Spleen (tissue), 11 donors: Measurements from ENCODE around the gene ZNF414. TPM values are rescaled to one million over a fixed set of nuclear protein-coding genes. Genes with fewer than 3 reads are reported as not detected.

Source experiments
- DNase-seq: peaks from one replicate; pipeline ENCODE4 v3.0.0-alpha.2; 2020
- H3K27ac ChIP-seq, 8 donors: fragments of 200-600 bp; sonication (generic) in 7 of 8; 1 replicate in 4 of 8; 2 replicates in 4 of 8; pipeline versions ENCODE4 v1.5.0 to v1.8.0; 2016 to 2021; ENCODE audit warnings: inconsistent platforms in 4 of 8, mild to moderate bottlenecking in 4 of 8, moderate library complexity in 1 of 8
- H3K27me3 ChIP-seq, 7 donors: fragments of 200-600 bp; sonication (generic) in 6 of 7; replicated peaks in 1 of 7; 1 replicate in 4 of 7; 2 replicates in 3 of 7; pipeline versions ENCODE4 v1.5.0 to v1.8.0; 2016 to 2021; ENCODE audit warnings: inconsistent platforms in 3 of 7, mild to moderate bottlenecking in 1 of 7
- H3K36me3 ChIP-seq, 6 donors: fragments of 200-600 bp; sonication (generic) in 5 of 6; 1 replicate in 4 of 6; 2 replicates in 2 of 6; pipeline versions ENCODE4 v1.5.0 to v1.8.0; 2016 to 2021; ENCODE audit warnings: inconsistent platforms in 2 of 6
- H3K4me1 ChIP-seq, 6 donors: fragments of 200-600 bp; sonication (generic) in 5 of 6; 1 replicate in 3 of 6; 2 replicates in 3 of 6; pipeline versions ENCODE4 v1.5.0 to v1.8.0; 2016 to 2021; ENCODE audit warnings: inconsistent platforms in 3 of 6
- H3K4me3 ChIP-seq, 8 donors: fragments of 200-600 bp; sonication (generic) in 7 of 8; 1 replicate in 4 of 8; 2 replicates in 4 of 8; pipeline versions ENCODE4 v1.5.0 to v1.8.0; 2016 to 2021; ENCODE audit warnings: inconsistent platforms in 4 of 8, mild to moderate bottlenecking in 4 of 8, moderate library complexity in 2 of 8
- H3K9me3 ChIP-seq, 8 donors: fragments of 200-600 bp; sonication (generic) in 7 of 8; 1 replicate in 4 of 8; 2 replicates in 4 of 8; pipeline versions ENCODE4 v1.5.0 to v1.8.0; 2016 to 2021; ENCODE audit warnings: inconsistent platforms in 4 of 8
- CTCF ChIP-seq, 11 experiments: fragments of 200-600 bp in 7 of 11; fragments of 450-650 bp in 4 of 11; sonication (generic) in 4 of 11; IDR thresholded peaks in 8 of 11; conservative IDR thresholded peaks in 3 of 11; 1 replicate in 7 of 11; 2 replicates in 4 of 11; pipeline versions ENCODE4 v1.4.0 to v1.8.0; 2016 to 2021; ENCODE audit warnings: antibody characterized with exemption in 11 of 11, inconsistent platforms in 4 of 11, mild to moderate bottlenecking in 1 of 11
- POLR2A ChIP-seq, 3 donors: fragments of 450-650 bp; IDR thresholded peaks; one replicate each; pipeline ENCODE4 v1.5.1; 2017; ENCODE audit warnings: antibody characterized with exemption in 3 of 3, mild to moderate bottlenecking in 1 of 3
- POLR2AphosphoS5 ChIP-seq, 3 donors: sonication (generic); formaldehyde crosslinking; IDR thresholded peaks; one replicate each; pipeline ENCODE4 v1.5.1; 2017; ENCODE audit warnings: antibody characterized with exemption in 3 of 3
- WGBS, 5 donors: extraction: QIAGEN DNeasy Blood & Tissue Kit in 3 of 5; methylation state at CpG; one replicate each; pipeline versions ENCODE4 v1.1.5 to v1.1.7; 2013 to 2018; 5-methylcytosine and 5-hydroxymethylcytosine counted together
- intact Hi-C: fragments of 100-400 bp; cut with DNase I; formaldehyde crosslinking; loops from one replicate; pipeline ENCODE4 v1.15.0; 2023; ENCODE audit warnings: low total_unique reads
- polyA plus RNA-seq, 3 donors: library from polyadenylated mRNA; stranded (reverse); fragments of 200-250 nt; gene quantifications; one replicate each; pipeline ENCODE4 v1.2.1, GENCODE V29; 2013
- total RNA-seq, 7 donors: library from RNA; depleted of rRNA in 3 of 7; stranded (reverse); fragments of >200 nt in 3 of 7; fragmentation: NEBNext Ultra II Directional in 4 of 7; extraction: Animal tissue kit (Norgen Biotek cat#: 25700) in 4 of 7; gene quantifications; one replicate each; pipeline versions ENCODE4 v1.1.0 to v1.2.1, GENCODE V29; 2016 to 2021
- donor health status: healthy with polysubstance abuse.
- donor health status: DM: no; HTN: no; CAD: no; lungs with moderate emphysema.
- donor health status: DM: no; HTN: no; CAD: no.
- donor health status: Bipolar disorder and iron deficiency.
- donor health status: healthy.
- donor health status: DM: no; HTN: no; CAD: no.
- donor health status: DM: yes; HTN: yes; CAD: no.

Gene ZNF414
- total and polyA plus RNA-seq, 10 donors = 12.0 to 31.7 (median 23.8) TPM

- WGBS, 5 donors = 13 to 39% (median 23%) methylated on average over 7 of the region's 7 CpGs
- H3K4me3 ChIP-seq = peak overlapping the region in 3 of 8 donors; percentile 14 to 42 (median 25)
- intact Hi-C loops = no loop called here
Measured at GRCh38 chr19:8500158-8500557, 13.8 kb downstream of the ZNF414 start.

GRCh38 chr19:8499048-8499833 is 14.7 kb downstream of the ZNF414 start:
- Histone ChIP-seq H3K27me3 (peaks cover 0 to 8% (median 0%) of the 10 kb centered on the region in 7 donors), H3K36me3 (peaks cover 0 to 38% (median 0%) of the 10 kb centered on the region in 6 donors), H3K27ac (peak overlapping the region in 5 of 8 donors; percentile 63 to 95 (median 76)), H3K4me1 (peaks cover 0 to 91% (median 21%) of the 10 kb centered on the region in 6 donors), H3K4me3 (peak overlapping the region in 3 of 8 donors; percentile 14 to 42 (median 25)), H3K9me3 (no peaks in the 10 kb centered on the region)
- TF ChIP-seq POLR2A (IDR thresholded peaks at IDR 0.05) (no peak), CTCF (IDR thresholded peaks at IDR 0.05 in 8 of 11, conservative IDR thresholded peaks at IDR 0.05 in 3 of 11) (no peak), POLR2AphosphoS5 (IDR thresholded peaks at IDR 0.05) (no peak)
- DNase-seq = no peak
- intact Hi-C loops = no loop called here
- whole genome bisulfite sequencing, 5 donors = 80 to 90% (median 84%) methylated on average over 28 to 41 of the region's 41 CpGs

More at GRCh38 chr19:8500158-8500557, 13.8 kb downstream of the ZNF414 start:
- TF ChIP-seq CTCF (IDR thresholded peaks at IDR 0.05 in 8 of 11, conservative IDR thresholded peaks at IDR 0.05 in 3 of 11) (no peak), POLR2AphosphoS5 (IDR thresholded peaks at IDR 0.05) (peak; percentile 9 to 20 (median 9)), POLR2A (IDR thresholded peaks at IDR 0.05) (no peak)
- no peaks in the 10 kb centered on the region for H3K9me3 ChIP-seq
- H3K4me1 ChIP-seq = peaks cover 0 to 91% (median 23%) of the 10 kb centered on the region in 6 donors
- H3K27me3 ChIP-seq = peaks cover 0 to 8% (median 0%) of the 10 kb centered on the region in 7 donors
- no peak for DNase-seq
- peak overlapping the region in 6 of 8 donors; percentile 63 to 95 (median 75) for H3K27ac ChIP-seq
- H3K36me3 ChIP-seq = peaks cover 0 to 38% (median 0%) of the 10 kb centered on the region in 6 donors

GRCh38 chr19:8498295-8498694 is 15.7 kb downstream of the ZNF414 start:
- peaks cover 0 to 8% (median 0%) of the 10 kb centered on the region in 7 donors for H3K27me3 ChIP-seq
- TF ChIP-seq POLR2AphosphoS5 (IDR thresholded peaks at IDR 0.05) = no peak
- no peak for TF ChIP-seq CTCF (IDR thresholded peaks at IDR 0.05 in 8 of 11, conservative IDR thresholded peaks at IDR 0.05 in 3 of 11)
- no peak for TF ChIP-seq POLR2A (IDR thresholded peaks at IDR 0.05)
- peaks cover 0 to 91% (median 24%) of the 10 kb centered on the region in 6 donors for H3K4me1 ChIP-seq
- DNase-seq = no peak
- no peak overlapping the region for H3K4me3 ChIP-seq
- peak overlapping the region in 2 of 8 donors; percentile 14 to 95 for H3K27ac ChIP-seq
- H3K36me3 ChIP-seq = peaks cover 0 to 40% (median 0%) of the 10 kb centered on the region in 6 donors
- WGBS, 5 donors = 89 to 95% (median 93%) methylated on average over 19 to 22 of the region's 22 CpGs
- no peaks in the 10 kb centered on the region for H3K9me3 ChIP-seq
- intact Hi-C loops = no loop called here

GRCh38 chr19:8494158-8494557 is 19.8 kb downstream of the ZNF414 start:
- peak; percentile 83 for DNase-seq
- H3K36me3 ChIP-seq = peaks cover 0 to 68% (median 8%) of the 10 kb centered on the region in 6 donors
- TF ChIP-seq POLR2AphosphoS5 (IDR thresholded peaks at IDR 0.05) = peak; percentile 12 to 71 (median 26)
- no peak for TF ChIP-seq POLR2A (IDR thresholded peaks at IDR 0.05)
- peak overlapping the region in 6 of 8 donors; percentile 39 to 95 (median 68) for H3K27ac ChIP-seq
- no peaks in the 10 kb centered on the region for H3K27me3 ChIP-seq
- H3K4me3 ChIP-seq = peak overlapping the region in 1 of 8 donors; percentile 30
- H3K9me3 ChIP-seq = no peaks in the 10 kb centered on the region
- H3K4me1 ChIP-seq = peaks cover 0 to 83% (median 19%) of the 10 kb centered on the region in 6 donors
- intact Hi-C loops = no loop called here
- 24 to 38% (median 30%) methylated on average over 5 to 7 of the region's 7 CpGs for WGBS, 5 donors
